H1 (cell line): ENCODE measurements around the gene ARHGEF1. TPM values are rescaled to one million over a fixed set of nuclear protein-coding genes. Genes with fewer than 3 reads are reported as not detected.

Experiments used
- POLR2AphosphoS5 ChIP-seq: IDR thresholded peaks from 2 replicates; pipeline ENCODE4 v1.6.1; 2011; ENCODE audit warnings: low read depth, low read length
- SP1 ChIP-seq: IDR thresholded peaks from 2 replicates; pipeline ENCODE4 v1.6.1; 2011; ENCODE audit warnings: low read depth, low read length
- polyA plus RNA-seq, 7 experiments: library from polyadenylated mRNA; depleted of rRNA in 3 of 7; stranded (reverse) in 5 of 7; unstranded in 2 of 7; fragments of >200 nt in 5 of 7; fragments of 200-250 nt in 2 of 7; gene quantifications; 1 replicate in 5 of 7; 2 replicates in 1 of 7; 4 replicates in 1 of 7; pipeline versions ENCODE4 v1.2.1 to v1.2.3, GENCODE V29; 2011 to 2013; ENCODE audit warnings: missing spikeins in 2 of 7, mixed read lengths in 2 of 7
- total RNA-seq: library from RNA; stranded (reverse); fragmentation: NEBNext Ultra II Directional; extraction: Animal tissue kit (Norgen Biotek cat#: 25700); gene quantifications from 2 replicates; pipeline ENCODE4 v1.2.1, GENCODE V29; 2021
- TF ChIP-seq, protein P1 (sequence below): IDR thresholded peaks from 2 replicates; pipeline ENCODE4 v1.6.1; 2012; ENCODE audit warnings: low read length, inconsistent platforms

The ARHGEF1 gene
- total and polyA plus RNA-seq, 2 of the 8 experiments (the other 6 are each of a cell fraction or from before 2014, with no cell fraction given), result 23.0 to 49.0 TPM

DNA sequence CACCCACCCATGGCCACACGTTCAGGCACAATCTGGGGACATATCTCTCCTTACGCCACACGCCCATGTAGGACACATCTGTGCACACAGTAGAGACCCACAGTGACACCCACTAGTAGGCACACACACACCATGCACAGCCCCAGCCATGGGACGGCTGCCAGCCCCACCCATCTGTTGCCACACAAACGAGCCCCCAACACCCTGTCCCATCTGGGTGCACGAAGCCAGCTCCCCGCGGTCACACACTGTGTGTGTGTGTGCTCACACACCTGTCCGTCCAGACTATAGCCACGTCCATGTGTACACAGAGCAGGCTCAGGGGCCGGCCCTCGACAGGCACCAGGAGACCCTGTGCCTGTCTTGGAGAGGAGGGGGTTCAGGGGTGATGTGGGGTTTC, 34.7 kb downstream of the ARHGEF1 start (continued):
- TF ChIP-seq POLR2AphosphoS5 (no peak), SP1 (no peak)
- TF ChIP-seq, protein P1, sequence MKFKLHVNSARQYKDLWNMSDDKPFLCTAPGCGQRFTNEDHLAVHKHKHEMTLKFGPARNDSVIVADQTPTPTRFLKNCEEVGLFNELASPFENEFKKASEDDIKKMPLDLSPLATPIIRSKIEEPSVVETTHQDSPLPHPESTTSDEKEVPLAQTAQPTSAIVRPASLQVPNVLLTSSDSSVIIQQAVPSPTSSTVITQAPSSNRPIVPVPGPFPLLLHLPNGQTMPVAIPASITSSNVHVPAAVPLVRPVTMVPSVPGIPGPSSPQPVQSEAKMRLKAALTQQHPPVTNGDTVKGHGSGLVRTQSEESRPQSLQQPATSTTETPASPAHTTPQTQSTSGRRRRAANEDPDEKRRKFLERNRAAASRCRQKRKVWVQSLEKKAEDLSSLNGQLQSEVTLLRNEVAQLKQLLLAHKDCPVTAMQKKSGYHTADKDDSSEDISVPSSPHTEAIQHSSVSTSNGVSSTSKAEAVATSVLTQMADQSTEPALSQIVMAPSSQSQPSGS, result no peak
